GM10266 (cell line): Measurements from ENCODE around the gene RRP36.

Experiments used
- DNase-seq: peaks from one replicate; pipeline ENCODE4 v3.0.0; 2012; ENCODE audit errors: extremely low spot score
- CTCF ChIP-seq: IDR thresholded peaks from 2 replicates; pipeline ENCODE4 v1.5.1; 2012; ENCODE audit warnings: mild to moderate bottlenecking, low read depth; ENCODE audit not compliant: control insufficient read depth, insufficient read depth; ENCODE audit errors: missing control alignments

The RRP36 gene

GRCh38 chr6:43070028-43070632, 48.7 kb downstream of the RRP36 start:
- TF ChIP-seq CTCF = peak; percentile 36
- DNase-seq = peak; percentile 81

- no peak for DNase-seq
These were observed 53.6 kb downstream of the RRP36 start for GRCh38 chr6:43074847-43075669.

GRCh38 chr6:43075670-43076463, 54.4 kb downstream of the RRP36 start, which contains the start of gene PTK7:
TSS of gene PTK7 (plus strand) at chr6:43076314. CDS start at chr6:43076489, 175 bp downstream.
- peak; percentile 49 for DNase-seq
- no peak for TF ChIP-seq CTCF

More at GRCh38 chr6:43074847-43075669, 53.6 kb downstream of the RRP36 start:
- no peak for TF ChIP-seq CTCF

- no peak for TF ChIP-seq CTCF
- DNase-seq = no peak
These were observed 55.3 kb downstream of the RRP36 start for GRCh38 chr6:43076464-43077332.

- no peak for TF ChIP-seq CTCF
These were observed 55.9 kb downstream of the RRP36 start for GRCh38 chr6:43077333-43077809.

GRCh38 chr6:43077981-43078511, 56.6 kb downstream of the RRP36 start:
- DNase-seq = no peak
- TF ChIP-seq CTCF = no peak

More at GRCh38 chr6:43077333-43077809, 55.9 kb downstream of the RRP36 start:
- DNase-seq = no peak
